SK-N-SH treated with all-trans-retinoic acid at 6 μM for 48 hours (cell line): Measurements from ENCODE around the gene TGFA.

Experiments used
- ATAC-seq: fragments of 200-7000 bp; cut with Tn5 transposase; 3 replicates; pipeline ENCODE4 v1.9.1; 2020; ENCODE audit warnings: mild to moderate bottlenecking, moderate library complexity
- ARNTL ChIP-seq: fragments of 450-650 bp; formaldehyde crosslinking; IDR thresholded peaks from 2 replicates; pipeline ENCODE4 v1.5.0; 2020; ENCODE audit warnings: low read depth, mild to moderate bottlenecking, moderate library complexity, borderline replicate concordance
- BACH2 ChIP-seq: fragments of 250-450 bp; sonication (Bioruptor Pico); IDR thresholded peaks from 2 replicates; pipeline ENCODE4 v1.9.0; 2021; ENCODE audit warnings: mild to moderate bottlenecking, borderline replicate concordance
- CSDC2 ChIP-seq: fragments of 250-450 bp; sonication (Bioruptor Pico); IDR thresholded peaks from 2 replicates; pipeline ENCODE4 v1.5.0; 2020; ENCODE audit warnings: mild to moderate bottlenecking, moderate library complexity
- ESRRG ChIP-seq: fragments of 250-450 bp; sonication (Bioruptor Pico); IDR thresholded peaks from 2 replicates; pipeline ENCODE4 v1.6.1; 2021; ENCODE audit warnings: mild to moderate bottlenecking
- GLIS3 ChIP-seq: fragments of 250-450 bp; sonication (Bioruptor Pico); IDR thresholded peaks from 2 replicates; pipeline ENCODE4 v1.5.0; 2020; ENCODE audit warnings: mild to moderate bottlenecking, moderate library complexity
- ISL1 ChIP-seq: fragments of 250-450 bp; sonication (Bioruptor Pico); IDR thresholded peaks from 2 replicates; pipeline ENCODE4 v2.1.2; 2022; ENCODE audit warnings: mild to moderate bottlenecking, moderate library complexity
- OSR1 ChIP-seq: fragments of 250-450 bp; sonication (Bioruptor Pico); IDR thresholded peaks from 2 replicates; pipeline ENCODE4 v1.8.0; 2022; ENCODE audit warnings: moderate library complexity, mild to moderate bottlenecking, inconsistent platforms
- RARB ChIP-seq: fragments of 250-450 bp; sonication (Bioruptor Pico); IDR thresholded peaks from 2 replicates; pipeline ENCODE4 v1.8.0; 2021; ENCODE audit warnings: mild to moderate bottlenecking, moderate library complexity
- SNAI2 ChIP-seq: fragments of 250-450 bp; sonication (Bioruptor Pico); IDR thresholded peaks from 2 replicates; pipeline ENCODE4 v1.5.0; 2020; ENCODE audit warnings: mild to moderate bottlenecking, moderate library complexity
- TCF4 ChIP-seq: fragments of 250-450 bp; sonication (Bioruptor Pico); IDR thresholded peaks from 2 replicates; pipeline ENCODE4 v1.8.0; 2021; ENCODE audit warnings: mild to moderate bottlenecking, moderate library complexity, borderline replicate concordance
- TOX ChIP-seq: fragments of 250-450 bp; sonication (Bioruptor Pico); IDR thresholded peaks from 2 replicates; pipeline ENCODE4 v1.8.0; 2021; ENCODE audit warnings: mild to moderate bottlenecking, moderate library complexity, borderline replicate concordance
- ZFP3 ChIP-seq: fragments of 250-450 bp; sonication (Bioruptor Pico); IDR thresholded peaks from 2 replicates; pipeline ENCODE4 v1.5.0; 2020; ENCODE audit warnings: mild to moderate bottlenecking, moderate library complexity
- ZFP30 ChIP-seq: fragments of 450-650 bp; formaldehyde crosslinking; IDR thresholded peaks from 2 replicates; pipeline ENCODE4 v1.5.0; 2022; ENCODE audit warnings: mild to moderate bottlenecking, moderate library complexity
- ZNF70 ChIP-seq: fragments of 450-650 bp; formaldehyde crosslinking; IDR thresholded peaks from 2 replicates; pipeline ENCODE4 v1.5.0; 2020; ENCODE audit warnings: mild to moderate bottlenecking, moderate library complexity
- ZNF8 ChIP-seq: fragments of 450-650 bp; formaldehyde crosslinking; IDR thresholded peaks from 2 replicates; pipeline ENCODE4 v1.5.0; 2020; ENCODE audit warnings: mild to moderate bottlenecking, moderate library complexity
- TF ChIP-seq, protein P1 (sequence below): fragments of 250-450 bp; sonication (Bioruptor Pico); IDR thresholded peaks from 2 replicates; pipeline ENCODE4 v1.8.0; 2021; ENCODE audit warnings: low read depth, mild to moderate bottlenecking, moderate library complexity, borderline replicate concordance
- TF ChIP-seq, protein P2 (sequence below): fragments of 250-450 bp; sonication (Bioruptor Pico); IDR thresholded peaks from 2 replicates; pipeline ENCODE4 v1.5.0; 2020; ENCODE audit warnings: mild to moderate bottlenecking, moderate library complexity
- TF ChIP-seq, protein P3 (sequence below): fragments of 250-450 bp; sonication (Bioruptor Pico); IDR thresholded peaks from 2 replicates; pipeline ENCODE4 v1.5.1; 2020; ENCODE audit warnings: low read depth, mild to moderate bottlenecking, moderate library complexity
- TF ChIP-seq, protein P4 (sequence below): fragments of 250-450 bp; sonication (Bioruptor Pico); IDR thresholded peaks from 2 replicates; pipeline ENCODE4 v1.5.1; 2021; ENCODE audit warnings: mild to moderate bottlenecking, moderate library complexity
- TF ChIP-seq, protein P5 (sequence below): fragments of 250-450 bp; sonication (Bioruptor Pico); IDR thresholded peaks from 2 replicates; pipeline ENCODE4 v1.8.0; 2020; ENCODE audit warnings: mild to moderate bottlenecking, moderate library complexity, borderline replicate concordance

The TGFA gene

DNA sequence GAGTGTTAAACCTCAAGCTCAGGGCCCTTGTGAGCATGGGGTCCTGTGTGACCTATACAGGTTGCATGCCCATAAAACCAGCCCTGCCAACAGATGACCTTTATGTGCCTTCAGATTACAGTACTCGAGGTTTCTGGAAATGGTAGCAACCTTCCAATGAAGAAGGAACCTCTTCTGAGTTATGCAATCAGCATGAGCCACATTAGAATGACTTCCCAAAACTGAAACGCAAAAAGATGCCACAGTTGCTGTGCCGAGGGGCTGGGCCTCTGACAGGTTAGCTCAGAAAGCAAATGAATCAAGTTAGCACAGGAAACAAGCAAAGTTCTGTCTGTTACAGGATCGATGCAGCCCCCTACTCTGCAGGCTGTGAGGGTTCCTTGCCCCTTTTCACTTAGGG, 37.7 kb downstream of the TGFA start:
- no peak for ATAC-seq
- TF ChIP-seq TOX (CRISPR knock-in tag), result no peak
- no peak for TF ChIP-seq ZFP30 (CRISPR knock-in tag)
- TF ChIP-seq, protein P1, sequence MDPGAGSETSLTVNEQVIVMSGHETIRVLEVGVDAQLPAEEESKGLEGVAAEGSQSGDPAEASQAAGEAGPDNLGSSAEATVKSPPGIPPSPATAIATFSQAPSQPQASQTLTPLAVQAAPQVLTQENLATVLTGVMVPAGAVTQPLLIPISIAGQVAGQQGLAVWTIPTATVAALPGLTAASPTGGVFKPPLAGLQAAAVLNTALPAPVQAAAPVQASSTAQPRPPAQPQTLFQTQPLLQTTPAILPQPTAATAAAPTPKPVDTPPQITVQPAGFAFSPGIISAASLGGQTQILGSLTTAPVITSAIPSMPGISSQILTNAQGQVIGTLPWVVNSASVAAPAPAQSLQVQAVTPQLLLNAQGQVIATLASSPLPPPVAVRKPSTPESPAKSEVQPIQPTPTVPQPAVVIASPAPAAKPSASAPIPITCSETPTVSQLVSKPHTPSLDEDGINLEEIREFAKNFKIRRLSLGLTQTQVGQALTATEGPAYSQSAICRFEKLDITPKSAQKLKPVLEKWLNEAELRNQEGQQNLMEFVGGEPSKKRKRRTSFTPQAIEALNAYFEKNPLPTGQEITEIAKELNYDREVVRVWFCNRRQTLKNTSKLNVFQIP (CRISPR knock-in tag), result no peak
- TF ChIP-seq ARNTL (CRISPR knock-in tag), result no peak
- no peak for TF ChIP-seq CSDC2 (CRISPR knock-in tag)

GRCh38 chr2:70514612-70515055, 39.0 kb downstream of the TGFA start:
- no peak for TF ChIP-seq ZNF8 (CRISPR knock-in tag)
- no peak for TF ChIP-seq ESRRG
- TF ChIP-seq RARB, result no peak
- TF ChIP-seq CSDC2 (CRISPR knock-in tag), result no peak
- TF ChIP-seq, protein P2, sequence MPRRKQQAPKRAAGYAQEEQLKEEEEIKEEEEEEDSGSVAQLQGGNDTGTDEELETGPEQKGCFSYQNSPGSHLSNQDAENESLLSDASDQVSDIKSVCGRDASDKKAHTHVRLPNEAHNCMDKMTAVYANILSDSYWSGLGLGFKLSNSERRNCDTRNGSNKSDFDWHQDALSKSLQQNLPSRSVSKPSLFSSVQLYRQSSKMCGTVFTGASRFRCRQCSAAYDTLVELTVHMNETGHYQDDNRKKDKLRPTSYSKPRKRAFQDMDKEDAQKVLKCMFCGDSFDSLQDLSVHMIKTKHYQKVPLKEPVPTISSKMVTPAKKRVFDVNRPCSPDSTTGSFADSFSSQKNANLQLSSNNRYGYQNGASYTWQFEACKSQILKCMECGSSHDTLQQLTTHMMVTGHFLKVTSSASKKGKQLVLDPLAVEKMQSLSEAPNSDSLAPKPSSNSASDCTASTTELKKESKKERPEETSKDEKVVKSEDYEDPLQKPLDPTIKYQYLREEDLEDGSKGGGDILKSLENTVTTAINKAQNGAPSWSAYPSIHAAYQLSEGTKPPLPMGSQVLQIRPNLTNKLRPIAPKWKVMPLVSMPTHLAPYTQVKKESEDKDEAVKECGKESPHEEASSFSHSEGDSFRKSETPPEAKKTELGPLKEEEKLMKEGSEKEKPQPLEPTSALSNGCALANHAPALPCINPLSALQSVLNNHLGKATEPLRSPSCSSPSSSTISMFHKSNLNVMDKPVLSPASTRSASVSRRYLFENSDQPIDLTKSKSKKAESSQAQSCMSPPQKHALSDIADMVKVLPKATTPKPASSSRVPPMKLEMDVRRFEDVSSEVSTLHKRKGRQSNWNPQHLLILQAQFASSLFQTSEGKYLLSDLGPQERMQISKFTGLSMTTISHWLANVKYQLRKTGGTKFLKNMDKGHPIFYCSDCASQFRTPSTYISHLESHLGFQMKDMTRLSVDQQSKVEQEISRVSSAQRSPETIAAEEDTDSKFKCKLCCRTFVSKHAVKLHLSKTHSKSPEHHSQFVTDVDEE (CRISPR knock-in tag), result no peak
- no peak for TF ChIP-seq OSR1
- no peak for TF ChIP-seq TCF4 (CRISPR knock-in tag)
- no peak for TF ChIP-seq BACH2 (CRISPR knock-in tag)

DNA sequence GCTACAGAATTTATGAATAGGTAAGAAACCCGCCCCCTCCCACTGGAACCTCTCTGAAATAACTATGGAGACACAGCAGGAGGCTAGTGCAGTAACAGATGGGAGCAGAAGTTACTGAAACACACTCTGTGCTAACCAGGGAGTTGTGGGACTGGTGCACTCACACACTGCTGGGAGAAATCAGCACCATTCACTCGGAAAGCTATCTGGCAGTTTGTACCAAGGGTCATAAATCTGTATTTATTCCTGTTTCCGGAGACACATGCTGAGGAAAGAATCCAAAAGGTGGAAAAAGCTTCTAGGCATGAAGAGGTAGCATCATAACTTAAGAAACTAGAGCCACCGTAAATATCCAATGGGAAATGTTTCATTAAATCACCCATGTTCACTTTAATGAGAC, 39.9 kb downstream of the TGFA start:
- ATAC-seq, result no peak
- TF ChIP-seq, protein P3, sequence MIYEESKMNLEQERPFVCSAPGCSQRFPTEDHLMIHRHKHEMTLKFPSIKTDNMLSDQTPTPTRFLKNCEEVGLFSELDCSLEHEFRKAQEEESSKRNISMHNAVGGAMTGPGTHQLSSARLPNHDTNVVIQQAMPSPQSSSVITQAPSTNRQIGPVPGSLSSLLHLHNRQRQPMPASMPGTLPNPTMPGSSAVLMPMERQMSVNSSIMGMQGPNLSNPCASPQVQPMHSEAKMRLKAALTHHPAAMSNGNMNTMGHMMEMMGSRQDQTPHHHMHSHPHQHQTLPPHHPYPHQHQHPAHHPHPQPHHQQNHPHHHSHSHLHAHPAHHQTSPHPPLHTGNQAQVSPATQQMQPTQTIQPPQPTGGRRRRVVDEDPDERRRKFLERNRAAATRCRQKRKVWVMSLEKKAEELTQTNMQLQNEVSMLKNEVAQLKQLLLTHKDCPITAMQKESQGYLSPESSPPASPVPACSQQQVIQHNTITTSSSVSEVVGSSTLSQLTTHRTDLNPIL (CRISPR knock-in tag), result no peak
- TF ChIP-seq TCF4 (CRISPR knock-in tag) (no peak), ZFP30 (CRISPR knock-in tag) (no peak), ZFP3 (CRISPR knock-in tag) (no peak), CSDC2 (CRISPR knock-in tag) (no peak), SNAI2 (CRISPR knock-in tag) (no peak), ZNF8 (CRISPR knock-in tag) (no peak), ARNTL (CRISPR knock-in tag) (no peak), ZNF70 (CRISPR knock-in tag) (no peak), ISL1 (CRISPR knock-in tag) (no peak), TOX (CRISPR knock-in tag) (no peak), RARB (no peak), ESRRG (no peak), BACH2 (CRISPR knock-in tag) (no peak), OSR1 (no peak), GLIS3 (CRISPR knock-in tag) (no peak)
- TF ChIP-seq, protein P1 (CRISPR knock-in tag), result no peak
- TF ChIP-seq, protein P4, sequence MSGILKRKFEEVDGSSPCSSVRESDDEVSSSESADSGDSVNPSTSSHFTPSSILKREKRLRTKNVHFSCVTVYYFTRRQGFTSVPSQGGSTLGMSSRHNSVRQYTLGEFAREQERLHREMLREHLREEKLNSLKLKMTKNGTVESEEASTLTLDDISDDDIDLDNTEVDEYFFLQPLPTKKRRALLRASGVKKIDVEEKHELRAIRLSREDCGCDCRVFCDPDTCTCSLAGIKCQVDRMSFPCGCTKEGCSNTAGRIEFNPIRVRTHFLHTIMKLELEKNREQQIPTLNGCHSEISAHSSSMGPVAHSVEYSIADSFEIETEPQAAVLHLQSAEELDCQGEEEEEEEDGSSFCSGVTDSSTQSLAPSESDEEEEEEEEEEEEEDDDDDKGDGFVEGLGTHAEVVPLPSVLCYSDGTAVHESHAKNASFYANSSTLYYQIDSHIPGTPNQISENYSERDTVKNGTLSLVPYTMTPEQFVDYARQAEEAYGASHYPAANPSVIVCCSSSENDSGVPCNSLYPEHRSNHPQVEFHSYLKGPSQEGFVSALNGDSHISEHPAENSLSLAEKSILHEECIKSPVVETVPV (CRISPR knock-in tag), result no peak
- TF ChIP-seq, protein P2 (CRISPR knock-in tag), result no peak
- TF ChIP-seq, protein P5, sequence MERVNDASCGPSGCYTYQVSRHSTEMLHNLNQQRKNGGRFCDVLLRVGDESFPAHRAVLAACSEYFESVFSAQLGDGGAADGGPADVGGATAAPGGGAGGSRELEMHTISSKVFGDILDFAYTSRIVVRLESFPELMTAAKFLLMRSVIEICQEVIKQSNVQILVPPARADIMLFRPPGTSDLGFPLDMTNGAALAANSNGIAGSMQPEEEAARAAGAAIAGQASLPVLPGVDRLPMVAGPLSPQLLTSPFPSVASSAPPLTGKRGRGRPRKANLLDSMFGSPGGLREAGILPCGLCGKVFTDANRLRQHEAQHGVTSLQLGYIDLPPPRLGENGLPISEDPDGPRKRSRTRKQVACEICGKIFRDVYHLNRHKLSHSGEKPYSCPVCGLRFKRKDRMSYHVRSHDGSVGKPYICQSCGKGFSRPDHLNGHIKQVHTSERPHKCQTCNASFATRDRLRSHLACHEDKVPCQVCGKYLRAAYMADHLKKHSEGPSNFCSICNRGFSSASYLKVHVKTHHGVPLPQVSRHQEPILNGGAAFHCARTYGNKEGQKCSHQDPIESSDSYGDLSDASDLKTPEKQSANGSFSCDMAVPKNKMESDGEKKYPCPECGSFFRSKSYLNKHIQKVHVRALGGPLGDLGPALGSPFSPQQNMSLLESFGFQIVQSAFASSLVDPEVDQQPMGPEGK (CRISPR knock-in tag), result no peak

More at GRCh38 chr2:70514612-70515055, 39.0 kb downstream of the TGFA start:
- ATAC-seq, result no peak
